Spleen (tissue), 7 donors: Measurements from ENCODE around the gene KCNG4.

ENCODE experiments used
- CTCF ChIP-seq, 11 experiments: fragments of 200-600 bp in 7 of 11; fragments of 450-650 bp in 4 of 11; sonication (generic) in 4 of 11; IDR thresholded peaks in 8 of 11; conservative IDR thresholded peaks in 3 of 11; 1 replicate in 7 of 11; 2 replicates in 4 of 11; pipeline versions ENCODE4 v1.4.0 to v1.8.0; 2016 to 2021; ENCODE audit warnings: antibody characterized with exemption in 11 of 11, inconsistent platforms in 4 of 11, mild to moderate bottlenecking in 1 of 11
- POLR2A ChIP-seq, 3 donors: fragments of 450-650 bp; IDR thresholded peaks; one replicate each; pipeline ENCODE4 v1.5.1; 2017; ENCODE audit warnings: antibody characterized with exemption in 3 of 3, mild to moderate bottlenecking in 1 of 3
- POLR2AphosphoS5 ChIP-seq, 3 donors: sonication (generic); formaldehyde crosslinking; IDR thresholded peaks; one replicate each; pipeline ENCODE4 v1.5.1; 2017; ENCODE audit warnings: antibody characterized with exemption in 3 of 3
- donor health status: DM: no; HTN: no; CAD: no; lungs with moderate emphysema.
- donor health status: DM: no; HTN: no; CAD: no.
- donor health status: DM: no; HTN: no; CAD: no.

- TF ChIP-seq POLR2AphosphoS5 (IDR thresholded peaks at IDR 0.05) (peak in 2 of 3 donors; percentile 12 to 20), CTCF (IDR thresholded peaks at IDR 0.05 in 8 of 11, conservative IDR thresholded peaks at IDR 0.05 in 3 of 11) (no peak), POLR2A (IDR thresholded peaks at IDR 0.05) (no peak)
These were observed 11.5 kb downstream of the KCNG4 start for GRCh38 chr16:84228256-84228838.
